Measurements from ENCODE around the gene CLEC16A. TPM values are rescaled to one million over a fixed set of nuclear protein-coding genes. Genes with fewer than 3 reads are reported as not detected.

The CLEC16A gene
- polyA plus RNA-seq, 2 donors, result 9.0 to 12.5 TPM

GRCh38 chr16:11179574-11179973, 235.2 kb downstream of the CLEC16A start:
- Histone ChIP-seq H3K4me3 (ENCODE audit: low read depth in 1 of 2, low read length in 2 of 2) (no peak overlapping the region), H3K27ac (ENCODE audit: low read depth in 2 of 2, low read length in 1 of 2) (no peak overlapping the region), H3K4me1 (ENCODE audit: control insufficient read depth in 2 of 2, insufficient read depth in 2 of 2, low read length in 1 of 2) (peaks cover 4 to 24% of the 10 kb centered on the region in 2 donors), H3K9me3 (ENCODE audit: control insufficient read depth in 2 of 2, insufficient read depth in 1 of 2, low read depth in 1 of 2, low read length in 1 of 2) (no peaks in the 10 kb centered on the region), H3K36me3 (ENCODE audit: control insufficient read depth in 2 of 2, insufficient read depth in 2 of 2, low read length in 1 of 2) (peaks cover 0 to 19% of the 10 kb centered on the region in 2 donors), H3K27me3 (ENCODE audit: control insufficient read depth in 1 of 2, insufficient read depth in 2 of 2, low read length in 2 of 2) (no peaks in the 10 kb centered on the region)
- 87 to 88% methylated on average over 8 of the region's 8 CpGs for WGBS, 2 donors

GRCh38 chr16:11180489-11180888, 236.1 kb downstream of the CLEC16A start:
- H3K9me3 ChIP-seq (ENCODE audit: control insufficient read depth in 2 of 2, insufficient read depth in 1 of 2, low read depth in 1 of 2, low read length in 1 of 2), result no peaks in the 10 kb centered on the region
- H3K4me1 ChIP-seq (ENCODE audit: control insufficient read depth in 2 of 2, insufficient read depth in 2 of 2, low read length in 1 of 2), result peaks cover 4 to 24% of the 10 kb centered on the region in 2 donors
- no peaks in the 10 kb centered on the region for H3K27me3 ChIP-seq (ENCODE audit: control insufficient read depth in 1 of 2, insufficient read depth in 2 of 2, low read length in 2 of 2)
- WGBS, 2 donors, result 81 to 82% methylated on average over 6 of the region's 6 CpGs
- no peak overlapping the region for H3K27ac ChIP-seq (ENCODE audit: low read depth in 2 of 2, low read length in 1 of 2)
- H3K4me3 ChIP-seq (ENCODE audit: low read depth in 1 of 2, low read length in 2 of 2), result no peak overlapping the region
- H3K36me3 ChIP-seq (ENCODE audit: control insufficient read depth in 2 of 2, insufficient read depth in 2 of 2, low read length in 1 of 2), result peaks cover 0 to 15% of the 10 kb centered on the region in 2 donors

GRCh38 chr16:11181242-11181898, 237.0 kb downstream of the CLEC16A start:
- peaks cover 4 to 24% of the 10 kb centered on the region in 2 donors for H3K4me1 ChIP-seq (ENCODE audit: control insufficient read depth in 2 of 2, insufficient read depth in 2 of 2, low read length in 1 of 2)
- peaks cover 0 to 15% of the 10 kb centered on the region in 2 donors for H3K36me3 ChIP-seq (ENCODE audit: control insufficient read depth in 2 of 2, insufficient read depth in 2 of 2, low read length in 1 of 2)
- 51 to 70% methylated on average over 20 of the region's 20 CpGs for WGBS, 2 donors
- no peaks in the 10 kb centered on the region for H3K27me3 ChIP-seq (ENCODE audit: control insufficient read depth in 1 of 2, insufficient read depth in 2 of 2, low read length in 2 of 2)
- H3K27ac ChIP-seq (ENCODE audit: low read depth in 2 of 2, low read length in 1 of 2), result peak overlapping the region in 1 of 2 donors; percentile 31
- H3K4me3 ChIP-seq (ENCODE audit: low read depth in 1 of 2, low read length in 2 of 2), result no peak overlapping the region
- no peaks in the 10 kb centered on the region for H3K9me3 ChIP-seq (ENCODE audit: control insufficient read depth in 2 of 2, insufficient read depth in 1 of 2, low read depth in 1 of 2, low read length in 1 of 2)

GRCh38 chr16:11181899-11182279, 237.5 kb downstream of the CLEC16A start:
- H3K27me3 ChIP-seq (ENCODE audit: control insufficient read depth in 1 of 2, insufficient read depth in 2 of 2, low read length in 2 of 2), result no peaks in the 10 kb centered on the region
- no peak overlapping the region for H3K4me3 ChIP-seq (ENCODE audit: low read depth in 1 of 2, low read length in 2 of 2)
- H3K9me3 ChIP-seq (ENCODE audit: control insufficient read depth in 2 of 2, insufficient read depth in 1 of 2, low read depth in 1 of 2, low read length in 1 of 2), result no peaks in the 10 kb centered on the region
- H3K4me1 ChIP-seq (ENCODE audit: control insufficient read depth in 2 of 2, insufficient read depth in 2 of 2, low read length in 1 of 2), result peaks cover 4 to 24% of the 10 kb centered on the region in 2 donors
- peak overlapping the region in 1 of 2 donors; percentile 31 for H3K27ac ChIP-seq (ENCODE audit: low read depth in 2 of 2, low read length in 1 of 2)
- 25 to 46% methylated on average over 12 of the region's 12 CpGs for WGBS, 2 donors
- peaks cover 0 to 15% of the 10 kb centered on the region in 2 donors for H3K36me3 ChIP-seq (ENCODE audit: control insufficient read depth in 2 of 2, insufficient read depth in 2 of 2, low read length in 1 of 2)

- peaks cover 4 to 24% of the 10 kb centered on the region in 2 donors for H3K4me1 ChIP-seq (ENCODE audit: control insufficient read depth in 2 of 2, insufficient read depth in 2 of 2, low read length in 1 of 2)
- no peaks in the 10 kb centered on the region for H3K9me3 ChIP-seq (ENCODE audit: control insufficient read depth in 2 of 2, insufficient read depth in 1 of 2, low read depth in 1 of 2, low read length in 1 of 2)
- H3K4me3 ChIP-seq (ENCODE audit: low read depth in 1 of 2, low read length in 2 of 2), result no peak overlapping the region
- peaks cover 0 to 15% of the 10 kb centered on the region in 2 donors for H3K36me3 ChIP-seq (ENCODE audit: control insufficient read depth in 2 of 2, insufficient read depth in 2 of 2, low read length in 1 of 2)
- H3K27me3 ChIP-seq (ENCODE audit: control insufficient read depth in 1 of 2, insufficient read depth in 2 of 2, low read length in 2 of 2), result no peaks in the 10 kb centered on the region
- no peak overlapping the region for H3K27ac ChIP-seq (ENCODE audit: low read depth in 2 of 2, low read length in 1 of 2)
- 64 to 74% methylated on average over 14 of the region's 14 CpGs for WGBS, 2 donors
These were observed 238.0 kb downstream of the CLEC16A start for GRCh38 chr16:11182411-11182810.

GRCh38 chr16:11183035-11183812, 238.9 kb downstream of the CLEC16A start:
- 86 to 89% methylated on average over 25 of the region's 25 CpGs for WGBS, 2 donors

GRCh38 chr16:11183951-11184350, 239.6 kb downstream of the CLEC16A start:
- peaks cover 0 to 8% of the 10 kb centered on the region in 2 donors for H3K36me3 ChIP-seq (ENCODE audit: control insufficient read depth in 2 of 2, insufficient read depth in 2 of 2, low read length in 1 of 2)
- H3K27me3 ChIP-seq (ENCODE audit: control insufficient read depth in 1 of 2, insufficient read depth in 2 of 2, low read length in 2 of 2), result no peaks in the 10 kb centered on the region
- no peaks in the 10 kb centered on the region for H3K9me3 ChIP-seq (ENCODE audit: control insufficient read depth in 2 of 2, insufficient read depth in 1 of 2, low read depth in 1 of 2, low read length in 1 of 2)
- peaks cover 4 to 29% of the 10 kb centered on the region in 2 donors for H3K4me1 ChIP-seq (ENCODE audit: control insufficient read depth in 2 of 2, insufficient read depth in 2 of 2, low read length in 1 of 2)
- no peak overlapping the region for H3K27ac ChIP-seq (ENCODE audit: low read depth in 2 of 2, low read length in 1 of 2)
- WGBS, 2 donors, result 82 to 87% methylated on average over 10 of the region's 10 CpGs
- no peak overlapping the region for H3K4me3 ChIP-seq (ENCODE audit: low read depth in 1 of 2, low read length in 2 of 2)

More at GRCh38 chr16:11183035-11183812, 238.9 kb downstream of the CLEC16A start:
- H3K36me3 ChIP-seq (ENCODE audit: control insufficient read depth in 2 of 2, insufficient read depth in 2 of 2, low read length in 1 of 2), result peaks cover 0 to 14% of the 10 kb centered on the region in 2 donors
- no peak overlapping the region for H3K27ac ChIP-seq (ENCODE audit: low read depth in 2 of 2, low read length in 1 of 2)
- H3K4me1 ChIP-seq (ENCODE audit: control insufficient read depth in 2 of 2, insufficient read depth in 2 of 2, low read length in 1 of 2), result peaks cover 4 to 24% of the 10 kb centered on the region in 2 donors
- no peaks in the 10 kb centered on the region for H3K27me3 ChIP-seq (ENCODE audit: control insufficient read depth in 1 of 2, insufficient read depth in 2 of 2, low read length in 2 of 2)
- H3K9me3 ChIP-seq (ENCODE audit: control insufficient read depth in 2 of 2, insufficient read depth in 1 of 2, low read depth in 1 of 2, low read length in 1 of 2), result no peaks in the 10 kb centered on the region
- no peak overlapping the region for H3K4me3 ChIP-seq (ENCODE audit: low read depth in 1 of 2, low read length in 2 of 2)

- H3K4me1 ChIP-seq (ENCODE audit: control insufficient read depth in 2 of 2, insufficient read depth in 2 of 2, low read length in 1 of 2), result peaks cover 0 to 7% of the 10 kb centered on the region in 2 donors
- H3K36me3 ChIP-seq (ENCODE audit: control insufficient read depth in 2 of 2, insufficient read depth in 2 of 2, low read length in 1 of 2), result no peaks in the 10 kb centered on the region
- no peak overlapping the region for H3K4me3 ChIP-seq (ENCODE audit: low read depth in 1 of 2, low read length in 2 of 2)
- 74 to 78% methylated on average over 6 of the region's 6 CpGs for WGBS, 2 donors
- H3K27ac ChIP-seq (ENCODE audit: low read depth in 2 of 2, low read length in 1 of 2), result no peak overlapping the region
- no peaks in the 10 kb centered on the region for H3K27me3 ChIP-seq (ENCODE audit: control insufficient read depth in 1 of 2, insufficient read depth in 2 of 2, low read length in 2 of 2)
- no peaks in the 10 kb centered on the region for H3K9me3 ChIP-seq (ENCODE audit: control insufficient read depth in 2 of 2, insufficient read depth in 1 of 2, low read depth in 1 of 2, low read length in 1 of 2)
These were observed 243.2 kb downstream of the CLEC16A start for GRCh38 chr16:11187522-11188023.

GRCh38 chr16:11188801-11189740, 244.7 kb downstream of the CLEC16A start:
- no peak overlapping the region for H3K27ac ChIP-seq (ENCODE audit: low read depth in 2 of 2, low read length in 1 of 2)
- no peaks in the 10 kb centered on the region for H3K9me3 ChIP-seq (ENCODE audit: control insufficient read depth in 2 of 2, insufficient read depth in 1 of 2, low read depth in 1 of 2, low read length in 1 of 2)
- peaks cover 0 to 7% of the 10 kb centered on the region in 2 donors for H3K4me1 ChIP-seq (ENCODE audit: control insufficient read depth in 2 of 2, insufficient read depth in 2 of 2, low read length in 1 of 2)
- no peaks in the 10 kb centered on the region for H3K27me3 ChIP-seq (ENCODE audit: control insufficient read depth in 1 of 2, insufficient read depth in 2 of 2, low read length in 2 of 2)
- no peak overlapping the region for H3K4me3 ChIP-seq (ENCODE audit: low read depth in 1 of 2, low read length in 2 of 2)
- H3K36me3 ChIP-seq (ENCODE audit: control insufficient read depth in 2 of 2, insufficient read depth in 2 of 2, low read length in 1 of 2), result no peaks in the 10 kb centered on the region
- 55 to 64% methylated on average over 23 of the region's 23 CpGs for WGBS, 2 donors
